ENCODE measurements around the gene RFNG.

DNA sequence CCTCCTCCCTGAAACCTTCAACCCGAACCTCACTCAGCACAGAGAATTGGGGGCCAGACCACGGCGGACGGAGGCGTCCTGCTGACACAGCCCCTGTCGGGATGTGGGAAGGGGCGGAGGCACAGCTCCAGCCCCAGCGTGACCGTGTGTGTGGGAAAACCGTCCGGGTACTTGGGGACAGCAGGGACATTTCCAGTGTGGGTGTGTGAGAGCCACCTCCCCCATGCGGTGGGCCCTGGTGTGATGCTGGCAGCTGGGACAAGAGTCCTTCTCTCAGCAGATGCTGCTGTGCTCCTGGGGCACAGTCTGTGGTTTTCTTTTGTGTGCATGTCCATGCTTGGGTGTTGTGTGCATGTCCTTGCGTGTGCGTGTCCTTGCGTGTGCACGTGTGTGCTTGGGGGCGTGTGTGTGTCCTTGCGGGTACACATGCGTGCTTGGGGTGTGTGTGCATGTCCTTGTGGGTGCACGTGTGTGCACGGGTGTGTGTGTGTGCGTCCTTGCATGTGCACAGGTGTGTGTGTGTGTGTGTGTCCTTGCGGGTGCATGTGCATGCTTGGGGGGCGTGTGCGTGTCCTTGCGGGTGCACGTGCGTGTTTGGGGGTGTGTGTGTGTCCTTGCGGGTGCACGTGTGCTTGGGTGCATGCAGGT, 45.8 kb downstream of the RFNG start:
- TF ChIP-seq, protein P1, sequence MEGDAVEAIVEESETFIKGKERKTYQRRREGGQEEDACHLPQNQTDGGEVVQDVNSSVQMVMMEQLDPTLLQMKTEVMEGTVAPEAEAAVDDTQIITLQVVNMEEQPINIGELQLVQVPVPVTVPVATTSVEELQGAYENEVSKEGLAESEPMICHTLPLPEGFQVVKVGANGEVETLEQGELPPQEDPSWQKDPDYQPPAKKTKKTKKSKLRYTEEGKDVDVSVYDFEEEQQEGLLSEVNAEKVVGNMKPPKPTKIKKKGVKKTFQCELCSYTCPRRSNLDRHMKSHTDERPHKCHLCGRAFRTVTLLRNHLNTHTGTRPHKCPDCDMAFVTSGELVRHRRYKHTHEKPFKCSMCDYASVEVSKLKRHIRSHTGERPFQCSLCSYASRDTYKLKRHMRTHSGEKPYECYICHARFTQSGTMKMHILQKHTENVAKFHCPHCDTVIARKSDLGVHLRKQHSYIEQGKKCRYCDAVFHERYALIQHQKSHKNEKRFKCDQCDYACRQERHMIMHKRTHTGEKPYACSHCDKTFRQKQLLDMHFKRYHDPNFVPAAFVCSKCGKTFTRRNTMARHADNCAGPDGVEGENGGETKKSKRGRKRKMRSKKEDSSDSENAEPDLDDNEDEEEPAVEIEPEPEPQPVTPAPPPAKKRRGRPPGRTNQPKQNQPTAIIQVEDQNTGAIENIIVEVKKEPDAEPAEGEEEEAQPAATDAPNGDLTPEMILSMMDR (IDR thresholded peaks at IDR 0.05): no peak
- no peak for TF ChIP-seq EZH2 (IDR thresholded peaks at IDR 0.05; ENCODE audit: borderline replicate concordance, insufficient read depth, low read depth, low read length, poor library complexity, severe bottlenecking)
